GM11168 (cell line): ENCODE results near the gene VRK2.
"Not testable (repeated sequence)": the region's sequence is repeated elsewhere in the genome, so short reads cannot be mapped to it uniquely, and the experiment has no call there.

ENCODE experiments used
- in situ Hi-C: fragments of 300-500 bp; cut with MboI; formaldehyde crosslinking; loops from one replicate; pipeline ENCODE4 v1.12.0; 2022; ENCODE audit warnings: low sequenced_read_pairs; ENCODE audit not compliant: unreplicated experiment

The VRK2 gene

DNA sequence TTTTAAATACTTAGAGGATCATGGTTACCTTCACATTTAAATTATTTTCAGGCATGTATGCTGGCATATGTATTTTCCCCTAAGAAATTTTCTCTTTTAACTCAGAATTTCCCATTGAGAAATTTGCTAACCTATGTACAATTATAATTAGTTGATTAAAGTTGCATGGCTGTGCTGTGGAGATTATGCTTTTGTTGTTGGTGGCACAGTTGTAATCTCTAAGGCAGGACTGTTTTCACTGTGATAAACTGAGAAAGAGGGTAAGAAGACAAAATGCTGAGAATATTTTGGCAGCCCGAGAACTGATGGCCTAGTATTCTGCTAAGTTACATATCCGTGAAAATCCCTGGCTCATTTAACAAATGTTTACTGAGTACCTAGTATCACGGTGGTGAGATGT lies 1.4 kb downstream of the VRK2 start:
- in situ Hi-C loops, result loop anchor here (25.0 kb wide), 1 partner anchor 136 kb away; no protein-coding TSS in a partner anchor

DNA sequence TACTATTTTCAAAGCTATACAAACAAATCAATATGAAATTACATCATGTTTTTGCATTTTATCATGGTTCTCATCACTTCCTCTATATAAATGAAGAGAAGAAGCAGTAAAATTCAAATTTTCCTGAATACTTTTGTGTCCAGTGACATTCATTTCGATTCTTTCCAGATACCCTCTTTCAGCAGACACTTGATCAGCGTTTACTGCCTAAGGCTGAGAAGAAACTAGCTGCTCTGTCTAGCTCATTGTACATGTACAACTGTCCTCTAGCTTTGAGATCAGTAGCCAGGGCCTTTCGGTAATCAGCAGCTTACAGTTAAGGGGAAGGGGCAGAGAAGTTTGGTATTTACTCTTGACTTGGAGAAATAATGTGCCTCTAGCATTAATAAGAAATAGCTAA lies 4.8 kb downstream of the VRK2 start:
- in situ Hi-C loops, result no loop called here

DNA sequence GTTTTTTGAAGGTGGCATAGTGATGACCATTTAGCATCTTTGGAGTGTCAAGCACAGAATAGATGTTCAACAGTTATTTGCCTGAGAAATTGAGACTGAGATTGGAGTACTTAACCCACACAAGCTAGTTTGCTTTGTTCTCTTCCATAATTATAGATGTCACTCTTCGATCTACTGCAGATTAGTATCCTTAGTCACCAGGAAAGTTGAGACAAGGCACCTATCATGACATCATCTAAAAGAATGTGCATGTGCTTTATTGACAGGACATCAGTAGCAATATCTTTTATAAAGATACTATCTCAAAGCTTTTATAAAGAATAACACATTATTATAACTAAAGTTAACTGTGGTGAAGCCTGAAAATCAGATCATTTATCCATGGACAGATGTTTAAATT lies 6.4 kb downstream of the VRK2 start:
- in situ Hi-C loops, result no loop called here

DNA sequence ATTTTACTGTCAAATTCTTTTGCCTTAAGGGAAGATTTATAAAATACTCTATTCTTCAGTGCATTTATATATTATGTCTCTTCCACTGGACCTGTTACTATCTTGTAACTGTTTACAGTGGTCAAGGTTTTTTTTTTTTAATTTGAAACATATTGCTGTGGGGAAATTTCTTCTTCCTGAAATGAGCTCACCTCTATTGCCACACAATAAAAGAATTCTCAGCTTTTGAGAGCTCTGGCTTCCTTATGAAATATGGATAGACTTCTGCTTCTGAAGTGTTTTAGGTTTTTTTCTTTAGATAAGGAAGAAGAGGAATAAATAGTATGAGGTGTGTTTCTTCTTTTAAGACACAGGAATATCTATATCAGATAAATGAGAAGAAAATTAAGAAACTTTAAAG lies 7.7 kb downstream of the VRK2 start:
- in situ Hi-C loops, result no loop called here

DNA sequence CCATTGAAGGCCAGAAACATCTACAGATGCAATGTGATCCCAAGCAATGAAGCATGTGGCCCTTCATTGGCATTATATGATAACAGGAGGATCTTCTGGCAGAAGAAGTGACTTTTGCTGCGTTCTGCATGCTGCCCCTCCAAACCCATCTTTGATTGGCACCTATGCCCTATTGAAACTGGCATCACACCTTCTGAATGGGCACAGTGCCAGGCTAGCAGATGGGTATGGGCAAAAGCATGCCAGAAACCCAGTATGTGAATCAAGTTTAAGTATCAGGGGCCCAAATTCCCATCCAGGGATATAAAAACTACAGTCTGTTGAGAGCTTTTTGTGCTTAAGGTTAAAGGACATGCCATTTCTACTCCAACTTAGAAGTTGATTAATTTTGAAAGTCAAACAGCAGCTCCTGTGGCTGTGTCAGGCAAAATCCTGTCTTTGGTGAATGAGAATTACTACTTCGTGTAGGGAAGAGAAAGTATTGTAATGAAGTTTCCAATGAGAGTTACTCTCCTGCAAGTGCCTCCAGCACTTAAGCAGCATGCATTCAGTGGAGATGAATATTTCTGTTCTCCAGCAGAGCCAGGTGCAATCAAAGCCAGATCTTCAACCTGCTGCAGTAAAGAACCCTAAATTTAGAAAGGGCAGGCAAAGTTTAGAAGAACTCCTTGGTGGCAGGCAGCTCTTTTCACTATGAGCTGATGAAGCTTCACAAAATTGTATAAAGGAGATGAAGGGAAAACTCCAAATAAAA lies 8.6 kb downstream of the VRK2 start:
- in situ Hi-C loops, result no loop called here

DNA sequence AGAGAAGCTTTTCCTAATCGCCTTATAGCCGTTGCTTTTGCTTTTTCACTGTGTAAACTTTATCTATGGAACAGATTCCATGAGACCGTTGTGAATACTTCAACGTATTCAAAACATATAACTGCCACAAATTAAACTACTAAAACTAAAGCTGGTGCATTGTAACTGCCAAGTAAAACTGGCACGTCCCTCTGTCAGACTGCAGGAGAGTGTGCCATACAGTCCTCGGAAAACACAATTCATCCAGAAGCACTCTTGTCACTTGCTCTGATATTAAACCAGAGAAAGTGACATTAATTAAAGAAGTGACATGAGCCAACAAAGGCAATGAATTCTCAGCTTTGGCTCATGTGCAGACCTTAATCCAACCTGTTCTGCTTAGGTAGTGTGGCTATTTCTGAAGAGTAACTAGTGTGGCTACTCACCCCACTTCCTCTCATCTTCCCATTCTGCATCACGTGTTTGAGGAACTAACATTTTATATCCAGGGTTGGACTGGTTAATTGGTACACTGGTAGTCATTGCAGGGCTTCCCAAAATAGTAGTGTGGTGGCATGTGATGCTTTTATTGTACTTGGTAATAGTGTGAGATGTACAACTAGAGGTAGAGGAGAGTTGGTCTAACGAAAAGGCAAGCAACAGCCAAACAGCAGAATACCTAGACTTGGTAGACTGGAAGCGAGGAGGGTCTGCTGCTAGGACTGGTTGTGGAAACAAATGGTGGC lies 9.7 kb downstream of the VRK2 start:
- in situ Hi-C loops, result no loop called here

DNA sequence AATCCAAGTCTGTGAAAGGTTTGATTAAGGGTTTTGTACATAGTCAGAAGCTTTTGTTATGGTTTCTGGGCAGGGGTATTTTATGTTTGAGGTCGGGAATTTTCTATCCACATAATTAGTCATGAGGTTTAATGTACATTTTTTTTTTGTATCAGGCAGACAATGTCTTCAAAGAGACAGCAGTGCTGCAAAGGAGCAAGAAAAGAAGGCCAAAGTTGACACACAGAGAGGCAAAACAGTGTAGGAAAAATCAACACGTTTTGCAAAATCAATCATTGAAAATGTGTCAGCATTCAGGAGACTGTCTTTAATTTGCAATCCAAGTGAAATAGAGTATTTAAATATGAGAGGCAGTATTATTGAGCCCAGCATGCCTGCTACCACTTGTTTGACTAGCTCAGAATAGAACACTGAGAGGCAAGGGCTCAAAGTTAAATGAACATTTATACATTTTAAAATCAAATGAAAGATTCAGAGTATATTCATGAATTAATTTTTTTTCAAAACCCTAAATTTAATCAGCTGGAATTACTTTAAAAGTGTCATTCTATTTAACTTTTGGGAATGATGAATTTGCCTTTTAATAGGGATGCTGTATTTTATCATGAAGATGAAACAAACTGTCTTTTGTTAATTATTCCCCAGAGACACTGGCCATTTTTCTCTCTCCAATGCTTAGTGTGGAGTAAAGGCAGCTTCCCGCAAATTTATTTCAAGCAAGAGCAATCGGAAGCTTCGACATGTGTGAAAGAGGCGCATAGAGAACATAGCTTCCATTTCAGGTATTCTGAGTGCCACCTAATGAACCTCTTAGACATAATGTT lies 11.3 kb downstream of the VRK2 start:
- in situ Hi-C loops, result no loop called here

DNA sequence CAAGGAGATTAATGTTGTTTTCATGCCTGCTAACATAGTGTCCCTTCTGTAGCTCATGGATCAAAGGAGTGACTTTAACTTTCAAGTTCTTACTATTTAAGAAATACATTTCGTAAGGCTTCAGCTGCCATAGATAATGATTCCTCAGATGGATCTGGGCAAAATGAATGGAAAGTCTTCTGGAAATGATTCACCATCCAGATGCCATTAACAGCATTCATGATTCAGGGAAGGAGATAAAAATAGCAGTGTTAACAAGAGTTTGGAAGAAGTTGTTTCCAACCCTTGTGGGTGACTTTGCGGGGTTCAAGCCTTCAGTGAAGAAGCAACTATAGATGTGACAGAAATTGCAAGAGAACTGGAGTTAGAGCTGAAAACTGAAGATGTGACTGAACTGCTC lies 17.0 kb downstream of the VRK2 start:
- in situ Hi-C loops, result no loop called here

DNA sequence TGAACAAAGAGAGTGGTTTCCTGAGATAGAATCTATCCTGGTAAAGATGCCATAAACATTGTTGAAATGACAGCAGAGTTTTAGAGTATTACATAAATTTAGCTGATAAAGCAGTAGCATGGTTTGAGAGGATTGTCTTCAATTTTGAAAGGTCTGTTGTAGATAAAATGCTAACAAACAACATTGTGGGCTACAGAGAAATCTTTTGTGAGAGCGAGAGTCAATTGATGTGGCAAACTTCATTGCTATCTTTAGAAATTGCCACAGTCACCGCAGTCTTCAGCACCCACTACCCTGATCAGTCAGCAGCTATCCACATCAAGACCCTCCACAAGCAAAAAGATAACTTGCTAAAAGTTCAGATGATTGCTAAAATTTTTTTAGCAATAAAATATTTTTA lies 17.5 kb downstream of the VRK2 start:
- in situ Hi-C loops, result no loop called here

DNA sequence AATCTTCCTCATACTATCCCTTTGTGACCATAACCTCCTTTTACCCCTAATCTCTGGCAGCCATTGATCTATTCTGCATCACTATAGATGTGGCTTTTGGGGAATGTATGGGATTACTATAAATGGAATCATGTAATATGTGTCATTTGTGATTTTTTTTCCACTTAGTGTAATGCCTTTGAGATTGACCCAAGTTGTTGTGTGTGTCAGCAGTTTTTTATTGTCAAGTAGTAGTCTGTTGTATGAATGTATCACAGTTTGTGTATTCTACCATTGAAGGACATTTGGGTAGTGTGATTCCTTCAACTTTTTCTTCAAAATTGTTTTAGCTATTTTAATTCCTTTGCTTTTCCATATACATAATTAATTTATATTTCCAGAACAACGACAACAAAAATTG lies 18.6 kb downstream of the VRK2 start:
- in situ Hi-C loops, result no loop called here

DNA sequence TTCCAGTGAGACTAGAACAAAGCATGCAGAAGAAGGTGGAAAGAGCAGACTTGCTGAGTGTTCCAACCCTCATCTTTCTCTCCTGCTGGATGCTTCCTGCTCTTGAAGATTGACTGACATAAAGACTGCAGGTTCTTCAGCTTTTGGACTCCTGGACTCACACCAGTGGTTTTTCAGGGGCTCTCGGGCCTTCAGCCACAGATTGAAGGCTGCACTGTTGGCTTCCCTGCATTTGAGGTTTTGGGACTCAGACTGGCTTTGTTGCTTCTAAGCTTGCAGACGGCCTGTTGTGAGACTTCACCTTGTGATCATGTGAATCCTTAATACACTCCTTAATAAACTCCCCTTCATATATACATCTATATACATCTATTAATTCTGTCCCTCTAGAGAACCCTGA lies 20.4 kb downstream of the VRK2 start:
- in situ Hi-C loops, result no loop called here

DNA sequence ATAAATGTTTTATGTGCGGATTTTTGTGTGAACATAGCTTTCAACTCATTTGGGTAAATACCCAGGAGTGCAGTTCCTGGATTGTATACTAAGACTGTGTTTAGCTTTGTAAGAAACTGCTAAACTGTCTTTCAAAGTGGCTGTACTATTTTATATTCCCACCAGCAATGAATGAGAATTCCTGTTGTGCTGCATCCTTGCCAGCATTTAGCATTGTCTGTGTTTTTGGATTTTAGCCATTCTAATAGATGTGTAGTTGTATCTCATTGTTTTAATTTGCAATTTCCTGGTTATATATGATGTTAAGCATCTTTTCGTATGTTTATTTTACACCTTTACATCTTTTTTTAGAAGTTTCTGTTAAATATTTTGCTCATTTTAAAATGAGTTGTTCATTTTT lies 24.2 kb downstream of the VRK2 start:
- in situ Hi-C loops, result no loop called here

DNA sequence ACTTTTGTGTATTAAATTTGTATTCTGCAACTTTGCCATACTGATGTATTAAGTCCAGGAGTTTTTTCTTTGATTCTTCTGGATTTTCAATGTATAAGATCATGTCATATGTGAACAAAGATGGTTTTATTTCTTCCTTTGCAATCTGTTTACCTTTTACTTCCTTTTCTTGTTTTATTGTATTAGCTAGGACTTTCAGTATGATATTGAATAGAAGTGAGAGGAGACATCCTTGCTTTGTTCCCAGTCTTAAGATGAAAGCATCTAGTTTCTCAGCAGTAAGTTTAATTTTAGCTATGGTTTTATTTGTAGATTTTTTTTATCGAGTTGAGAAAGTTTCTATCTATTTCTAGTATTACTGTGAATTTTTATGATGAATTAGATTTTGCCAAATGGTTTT lies 25.5 kb downstream of the VRK2 start:
- in situ Hi-C loops, result no loop called here

DNA sequence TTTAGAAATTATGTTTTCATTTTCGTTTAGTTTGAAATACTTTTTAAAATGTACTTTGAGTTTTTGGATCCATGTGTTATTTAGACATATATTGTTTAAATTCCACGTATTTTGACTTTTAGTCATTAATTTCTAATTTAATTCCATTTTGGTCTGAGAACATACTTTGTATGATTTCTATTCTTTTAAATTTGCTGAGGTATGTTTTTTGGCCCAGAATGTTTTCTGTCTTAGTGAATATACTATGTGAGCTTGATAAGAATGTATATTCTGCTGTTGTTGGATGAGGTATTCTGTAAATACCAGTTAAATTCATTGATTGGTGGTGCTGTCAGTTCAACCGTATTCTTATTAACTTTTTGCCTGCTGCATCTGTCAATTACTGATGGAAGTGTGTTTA lies 26.4 kb downstream of the VRK2 start:
- in situ Hi-C loops, result no loop called here

DNA sequence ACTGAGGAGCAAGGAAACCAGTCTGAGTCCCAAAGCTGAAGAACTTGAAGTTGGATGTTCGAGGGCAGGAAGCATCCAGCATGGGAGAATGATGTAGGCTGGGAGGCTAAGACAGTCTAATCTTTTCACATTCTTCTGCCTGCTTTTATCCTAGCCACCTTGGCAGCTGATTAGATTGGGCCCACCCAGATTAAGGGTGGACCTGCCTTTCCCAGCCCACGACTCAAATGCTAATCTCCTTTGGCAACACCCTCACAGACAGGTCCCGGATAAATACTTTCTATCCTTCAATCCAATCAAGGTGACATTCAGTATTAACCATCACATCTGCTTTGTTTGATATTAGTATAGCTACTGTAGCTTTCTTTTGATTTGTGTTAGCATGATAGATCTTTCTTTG lies 27.1 kb downstream of the VRK2 start:
- in situ Hi-C loops, result no loop called here

DNA sequence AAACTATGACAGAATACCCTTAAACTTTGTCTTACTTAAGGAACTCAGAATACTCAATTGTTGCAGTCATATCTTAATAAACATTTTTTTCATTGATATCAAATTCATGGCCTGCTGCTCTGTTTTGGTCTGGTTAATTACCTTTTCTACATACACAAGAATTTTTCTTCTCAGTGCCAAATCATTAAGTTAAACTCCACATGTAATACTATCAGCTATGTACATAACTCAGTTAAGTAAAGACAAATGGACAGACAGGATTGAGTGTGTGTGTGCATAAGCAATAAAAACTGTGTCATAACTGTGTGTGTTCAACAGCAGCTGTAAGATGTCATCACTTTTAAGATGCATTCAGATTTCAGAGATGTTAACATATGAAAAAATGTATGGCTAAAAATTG lies 34.4 kb downstream of the VRK2 start:
- in situ Hi-C loops, result no loop called here

DNA sequence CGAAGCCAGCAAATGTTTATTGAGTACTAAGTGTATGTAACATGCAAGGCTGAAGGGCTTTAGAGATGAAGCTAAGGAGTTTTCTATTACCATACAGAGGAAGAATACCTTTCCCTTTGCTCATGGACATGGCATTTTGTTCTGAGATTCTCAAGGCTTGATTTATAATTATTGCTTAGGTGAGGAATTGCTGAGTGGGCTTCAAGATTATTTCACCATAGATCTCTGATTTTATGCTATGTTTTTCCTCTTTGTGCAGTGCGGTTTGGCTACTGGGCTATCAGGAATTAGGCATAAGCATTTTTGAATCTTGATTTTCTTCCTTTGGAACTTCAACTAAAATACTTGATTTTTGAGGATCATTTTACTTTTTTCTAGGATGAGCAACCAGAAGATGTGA lies 42.5 kb downstream of the VRK2 start:
- in situ Hi-C loops, result no loop called here

DNA sequence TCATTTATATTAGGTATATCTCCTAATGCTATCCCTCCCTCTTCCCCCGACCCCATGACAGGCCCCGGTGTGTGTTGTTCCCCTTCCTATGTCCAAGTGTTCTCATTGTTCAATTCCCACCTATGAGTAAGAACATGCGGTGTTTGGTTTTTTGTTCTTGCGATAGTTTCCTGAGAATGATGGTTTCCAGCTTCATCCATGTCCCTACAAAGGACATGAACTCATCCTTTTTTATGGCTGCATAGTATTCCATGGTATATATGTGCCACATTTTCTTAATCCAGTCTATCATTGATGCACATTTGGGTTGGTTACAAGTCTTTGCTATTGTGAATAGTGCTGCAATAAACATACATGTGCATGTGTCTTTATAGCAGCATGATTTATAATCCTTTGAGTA lies 46.2 kb downstream of the VRK2 start:
- in situ Hi-C loops, result not testable (repeated sequence)

DNA sequence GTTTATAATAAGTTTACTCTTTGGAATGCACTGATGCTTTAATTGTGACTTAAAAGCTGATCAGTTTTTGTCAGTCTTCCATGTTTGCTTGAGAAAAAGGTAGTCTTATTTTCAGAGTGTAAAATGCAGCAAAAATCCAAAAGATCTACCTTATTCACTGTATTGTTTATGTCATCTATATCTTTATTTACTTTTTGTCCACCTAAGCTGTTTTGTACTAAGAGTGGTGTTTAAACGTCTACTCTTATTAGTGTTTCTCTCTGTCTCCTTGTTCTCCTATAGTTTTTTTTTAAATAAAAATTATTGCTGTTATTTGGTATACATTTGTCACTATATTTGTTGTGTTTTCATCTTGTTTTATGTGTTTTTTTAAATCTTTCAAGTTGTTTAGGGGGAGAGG lies 50.4 kb downstream of the VRK2 start:
- in situ Hi-C loops, result no loop called here

DNA sequence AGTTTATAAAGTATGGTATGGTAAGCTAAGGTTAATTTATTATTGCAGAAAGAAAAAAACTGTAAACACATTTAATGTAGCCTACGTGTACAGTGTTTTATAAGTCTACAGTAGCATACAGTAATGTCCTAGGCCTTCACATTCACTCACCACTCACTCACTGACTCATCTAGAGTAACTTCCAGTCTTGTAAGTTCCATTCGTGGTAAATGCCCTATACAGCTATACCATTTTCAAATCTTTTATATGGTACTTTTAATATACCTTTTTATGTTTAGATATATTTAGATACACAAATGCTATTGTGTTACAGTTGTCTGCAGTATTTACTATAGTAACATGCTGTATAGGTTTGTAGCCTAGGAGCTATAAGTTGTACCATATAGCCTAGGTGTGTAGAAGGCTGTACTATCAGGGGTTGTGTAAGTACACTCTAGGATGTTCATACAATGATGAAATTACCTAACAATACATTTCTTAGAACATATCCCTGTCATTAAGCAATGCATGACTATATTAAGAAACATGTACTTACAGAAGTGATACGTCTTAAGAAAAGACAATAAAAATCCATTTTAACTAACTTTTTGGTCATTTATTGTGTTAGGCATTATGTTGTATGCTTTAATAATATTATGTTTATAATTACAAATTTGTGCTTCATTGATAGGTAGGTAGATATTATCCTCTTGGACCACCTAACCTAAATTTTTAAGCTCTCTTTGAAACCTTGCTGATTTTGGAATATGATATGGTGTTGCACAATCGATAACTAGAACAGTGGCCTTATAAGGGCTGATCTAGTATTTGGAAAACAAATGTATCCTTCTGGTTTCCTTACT lies 51.9 kb downstream of the VRK2 start:
- in situ Hi-C loops, result no loop called here
